HEK293 (cell line): Measurements from ENCODE around the gene RAB13.
A peak's percentile ranks its signal among the peaks of the same experiment; 100 is the strongest.
"Not testable (repeated sequence)": the region's sequence is repeated elsewhere in the genome, so short reads cannot be mapped to it uniquely, and the experiment has no call there.

Experiments used
- CTCF ChIA-PET: fragments of 350-600 bp; formaldehyde crosslinking; extraction: SDS; loops from one replicate; lab custom pipeline; 2021; ENCODE audit warnings: antibody characterized with exemption; lab: Yijun Ruan, JAX
- POLR2A ChIA-PET: fragments of 300-600 bp; formaldehyde crosslinking; extraction: SDS; loops from one replicate; lab custom pipeline; 2020; ENCODE audit warnings: antibody characterized with exemption, inconsistent platforms; lab: Yijun Ruan, JAX
- H3K27ac ChIP-seq: fragments of 200-500 bp; sonication (Bioruptor generic); 2 replicates; pipeline ENCODE4 v1.5.1; 2014; ENCODE audit warnings: low read depth, low read length, control low read depth, inconsistent platforms; ENCODE audit errors: extremely low read depth
- H3K36me3 ChIP-seq, 2 experiments: fragments of 200-500 bp in 1 of 2; sonication (Bioruptor generic) in 1 of 2; 1 replicate in 1 of 2; 2 replicates in 1 of 2; pipeline ENCODE4 v1.5.1; 2014 to 2017; ENCODE audit warnings: inconsistent platforms in 2 of 2, low read length in 2 of 2; ENCODE audit not compliant: control insufficient read depth in 2 of 2, insufficient read depth in 1 of 2
- H3K4me1 ChIP-seq: fragments of 200-500 bp; sonication (Bioruptor generic); 2 replicates; pipeline ENCODE4 v1.5.1; 2014; ENCODE audit warnings: mild to moderate bottlenecking, low read length, inconsistent platforms; ENCODE audit not compliant: control insufficient read depth, insufficient read depth
- H3K4me3 ChIP-seq: 2 replicates; pipeline ENCODE4 v1.5.1; 2011; ENCODE audit warnings: low read depth, mild to moderate bottlenecking, control low read depth, low read length, moderate library complexity
- H3K9me3 ChIP-seq: fragments of 200-500 bp; sonication (Bioruptor generic); 2 replicates; pipeline ENCODE4 v1.5.1; 2014; ENCODE audit warnings: low read depth, low read length, inconsistent platforms; ENCODE audit not compliant: control insufficient read depth, insufficient read depth
- FEZF1 ChIP-seq: fragments of 450-650 bp; formaldehyde crosslinking; IDR thresholded peaks from 2 replicates; pipeline ENCODE4 v1.5.1; 2016; ENCODE audit warnings: missing biosample characterization, missing genetic modification characterization
- HOXC10 ChIP-seq: sonication (generic); formaldehyde crosslinking; IDR thresholded peaks from 2 replicates; pipeline ENCODE4 v1.8.1; 2023; ENCODE audit warnings: mild to moderate bottlenecking, missing genetic modification reagents
- IKZF3 ChIP-seq: fragments of 450-650 bp; IDR thresholded peaks from 2 replicates; pipeline ENCODE4 v1.5.0; 2018; ENCODE audit warnings: missing biosample characterization, mild to moderate bottlenecking, missing genetic modification characterization, moderate library complexity
- RBAK ChIP-seq: fragments of 450-650 bp; formaldehyde crosslinking; IDR thresholded peaks from 2 replicates; pipeline ENCODE4 v1.5.1; 2016; ENCODE audit warnings: missing biosample characterization, missing genetic modification characterization
- TCF7L2 ChIP-seq: IDR thresholded peaks from 2 replicates; pipeline ENCODE4 v1.6.1; 2011; ENCODE audit warnings: low read depth, mild to moderate bottlenecking, inconsistent platforms, low read length, moderate library complexity, borderline replicate concordance
- ZBTB17 ChIP-seq: fragments of 450-650 bp; formaldehyde crosslinking; IDR thresholded peaks from 2 replicates; pipeline ENCODE4 v1.5.1; 2016; ENCODE audit warnings: missing biosample characterization, missing genetic modification characterization
- ZNF16 ChIP-seq: fragments of 450-650 bp; formaldehyde crosslinking; IDR thresholded peaks from 2 replicates; pipeline ENCODE4 v1.5.1; 2016; ENCODE audit warnings: low read depth, missing biosample characterization, missing genetic modification characterization
- ZNF2 ChIP-seq: fragments of 450-650 bp; formaldehyde crosslinking; IDR thresholded peaks from 2 replicates; pipeline ENCODE4 v1.5.1; 2016; ENCODE audit warnings: missing biosample characterization, missing genetic modification characterization
- ZNF214 ChIP-seq: fragments of 450-650 bp; formaldehyde crosslinking; IDR thresholded peaks from 2 replicates; pipeline ENCODE4 v1.5.1; 2017; ENCODE audit warnings: missing biosample characterization, mild to moderate bottlenecking, missing genetic modification characterization, borderline replicate concordance
- ZNF362 ChIP-seq: fragments of 450-650 bp; formaldehyde crosslinking; IDR thresholded peaks from 2 replicates; pipeline ENCODE4 v1.5.1; 2016; ENCODE audit warnings: missing biosample characterization, missing genetic modification characterization
- ZNF501 ChIP-seq: fragments of 450-650 bp; formaldehyde crosslinking; IDR thresholded peaks from 2 replicates; pipeline ENCODE4 v1.5.1; 2016; ENCODE audit warnings: missing biosample characterization, missing genetic modification characterization
- ZNF530 ChIP-seq: fragments of 450-650 bp; formaldehyde crosslinking; IDR thresholded peaks from 2 replicates; pipeline ENCODE4 v1.5.1; 2016; ENCODE audit warnings: low read depth, missing biosample characterization, missing genetic modification characterization
- ZNF623 ChIP-seq: fragments of 450-650 bp; formaldehyde crosslinking; IDR thresholded peaks from 2 replicates; pipeline ENCODE4 v1.5.1; 2016; ENCODE audit warnings: missing biosample characterization, missing genetic modification characterization
- ZNF677 ChIP-seq: fragments of 450-650 bp; IDR thresholded peaks from 2 replicates; pipeline ENCODE4 v1.5.0; 2018; ENCODE audit warnings: missing biosample characterization, mild to moderate bottlenecking, missing genetic modification characterization, moderate library complexity
- ZNF837 ChIP-seq: fragments of 450-650 bp; formaldehyde crosslinking; IDR thresholded peaks from 2 replicates; pipeline ENCODE4 v1.5.1; 2016; ENCODE audit warnings: missing biosample characterization, missing genetic modification characterization
- ZSCAN23 ChIP-seq: fragments of 450-650 bp; formaldehyde crosslinking; IDR thresholded peaks from 2 replicates; pipeline ENCODE4 v1.5.1; 2016; ENCODE audit warnings: missing biosample characterization, missing genetic modification characterization
- ZSCAN5A ChIP-seq: fragments of 450-650 bp; formaldehyde crosslinking; IDR thresholded peaks from 2 replicates; pipeline ENCODE4 v1.5.1; 2016; ENCODE audit warnings: missing biosample characterization, missing genetic modification characterization
- TF ChIP-seq, protein P1 (sequence below): fragments of 450-650 bp; formaldehyde crosslinking; optimal IDR thresholded peaks from 2 replicates; pipeline ENCODE3; 2016; ENCODE audit warnings: missing biosample characterization, mild to moderate bottlenecking, missing genetic modification characterization
- TF ChIP-seq, protein P2 (sequence below): IDR thresholded peaks from 2 replicates; pipeline ENCODE4 v1.6.1; 2011; ENCODE audit warnings: mild to moderate bottlenecking, low read depth, low read length, borderline replicate concordance

The RAB13 gene

GRCh38 chr1:154000420-154000819, 14.3 kb upstream of the RAB13 start (continued):
- no peak for TF ChIP-seq ZBTB17 (tag by site-specific recombination)
- no peak for TF ChIP-seq ZNF837 (tag by site-specific recombination)
- no peak for TF ChIP-seq ZSCAN5A (tag by site-specific recombination)
- TF ChIP-seq ZNF16 (tag by site-specific recombination), result no peak
- TF ChIP-seq ZNF214 (tag by site-specific recombination), result no peak
- TF ChIP-seq FEZF1 (tag by site-specific recombination), result no peak

- H3K36me3 ChIP-seq, result peaks cover 33 to 37% of the 10 kb centered on the region in 2 experiments
- POLR2A ChIA-PET, H3K9me3 ChIP-seq, H3K27ac ChIP-seq, CTCF ChIA-PET, H3K4me3 ChIP-seq, H3K4me1 ChIP-seq: not testable (repeated sequence)
- TF ChIP-seq ZNF362 (tag by site-specific recombination), result 0 out of 2 replicates have a peak, but pooled peaks have one; percentile 4
Observed at GRCh38 chr1:153996882-153997281, 10.7 kb upstream of the RAB13 start.

DNA sequence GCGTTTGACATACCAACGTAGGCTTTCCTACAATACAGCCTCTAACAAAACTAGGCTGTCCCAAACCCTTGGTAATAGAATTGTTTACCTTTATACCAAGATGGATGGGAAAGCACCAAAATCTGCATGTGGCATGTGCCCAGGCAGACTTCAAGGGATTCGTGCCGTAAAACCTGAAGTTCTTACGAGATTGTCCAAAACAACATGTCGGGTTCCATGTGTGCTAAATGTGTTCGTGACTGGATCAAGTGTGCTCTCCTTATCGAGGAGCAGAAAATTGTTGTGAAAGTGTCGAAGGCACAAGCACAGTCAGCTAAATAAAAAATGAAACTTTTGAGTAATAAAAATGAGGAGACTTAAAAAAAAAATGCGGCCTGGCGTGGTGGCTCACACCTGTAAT, 9.5 kb upstream of the RAB13 start:
- Histone ChIP-seq H3K36me3 (peaks cover 34 to 45% of the 10 kb centered on the region in 2 experiments), H3K4me1 (no peaks in the 10 kb centered on the region), H3K4me3 (no peak overlapping the region), H3K9me3 (no peaks in the 10 kb centered on the region), H3K27ac (no peak overlapping the region)
- POLR2A ChIA-PET, result interaction anchor here (0.5 to 1.2 kb wide), 3 partner anchors 16 to 158 kb away, joined by 3 to 4 read pairs (median 3); no protein-coding TSS in a partner anchor
- TF ChIP-seq ZNF623 (tag by site-specific recombination) (no peak), HOXC10 (no peak)
- CTCF ChIA-PET, result interaction anchor here (0.6 to 0.9 kb wide), 4 partner anchors 9 to 247 kb away, joined by 3 to 5 read pairs (median 3); partner anchors contain the start of gene RAB13

- CTCF ChIA-PET, result interaction anchor here (0.6 to 0.9 kb wide), 3 partner anchors 9 to 247 kb away, joined by 3 to 5 read pairs (median 3); partner anchors contain the start of gene RAB13
- H3K36me3 ChIP-seq, result peaks cover 34 to 45% of the 10 kb centered on the region in 2 experiments
- no peak overlapping the region for H3K4me3 ChIP-seq
- POLR2A ChIA-PET, result interaction anchor here (0.6 to 1.2 kb wide), 2 partner anchors 16 to 159 kb away, joined by 3 to 4 read pairs; no protein-coding TSS in a partner anchor
- no peaks in the 10 kb centered on the region for H3K4me1 ChIP-seq
- no peak overlapping the region for H3K27ac ChIP-seq
- H3K9me3 ChIP-seq, result no peaks in the 10 kb centered on the region
- TF ChIP-seq ZNF677 (tag by site-specific recombination) (no peak), ZSCAN5A (tag by site-specific recombination) (no peak), FEZF1 (tag by site-specific recombination) (no peak), ZSCAN23 (tag by site-specific recombination) (no peak), ZNF2 (tag by site-specific recombination) (no peak), IKZF3 (tag by site-specific recombination) (no peak), ZNF530 (tag by site-specific recombination) (no peak), TCF7L2 (no peak), ZNF501 (no peak), RBAK (tag by site-specific recombination) (no peak), ZNF623 (tag by site-specific recombination) (no peak)
- TF ChIP-seq, protein P1, sequence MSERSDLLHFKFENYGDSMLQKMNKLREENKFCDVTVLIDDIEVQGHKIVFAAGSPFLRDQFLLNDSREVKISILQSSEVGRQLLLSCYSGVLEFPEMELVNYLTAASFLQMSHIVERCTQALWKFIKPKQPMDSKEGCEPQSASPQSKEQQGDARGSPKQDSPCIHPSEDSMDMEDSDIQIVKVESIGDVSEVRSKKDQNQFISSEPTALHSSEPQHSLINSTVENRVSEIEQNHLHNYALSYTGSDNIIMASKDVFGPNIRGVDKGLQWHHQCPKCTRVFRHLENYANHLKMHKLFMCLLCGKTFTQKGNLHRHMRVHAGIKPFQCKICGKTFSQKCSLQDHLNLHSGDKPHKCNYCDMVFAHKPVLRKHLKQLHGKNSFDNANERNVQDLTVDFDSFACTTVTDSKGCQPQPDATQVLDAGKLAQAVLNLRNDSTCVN (tag by site-specific recombination), result no peak
- TF ChIP-seq, protein P2, sequence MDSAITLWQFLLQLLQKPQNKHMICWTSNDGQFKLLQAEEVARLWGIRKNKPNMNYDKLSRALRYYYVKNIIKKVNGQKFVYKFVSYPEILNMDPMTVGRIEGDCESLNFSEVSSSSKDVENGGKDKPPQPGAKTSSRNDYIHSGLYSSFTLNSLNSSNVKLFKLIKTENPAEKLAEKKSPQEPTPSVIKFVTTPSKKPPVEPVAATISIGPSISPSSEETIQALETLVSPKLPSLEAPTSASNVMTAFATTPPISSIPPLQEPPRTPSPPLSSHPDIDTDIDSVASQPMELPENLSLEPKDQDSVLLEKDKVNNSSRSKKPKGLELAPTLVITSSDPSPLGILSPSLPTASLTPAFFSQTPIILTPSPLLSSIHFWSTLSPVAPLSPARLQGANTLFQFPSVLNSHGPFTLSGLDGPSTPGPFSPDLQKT, result no peak
Observed at GRCh38 chr1:153995202-153995601, 9.1 kb upstream of the RAB13 start.
